CD1c-positive myeloid dendritic cell (primary cell): ENCODE results near the gene SMYD3.
"Not testable (repeated sequence)": the region's sequence is repeated elsewhere in the genome, so short reads cannot be mapped to it uniquely, and the experiment has no call there.

Source experiments
- DNase-seq: peaks from one replicate; pipeline ENCODE4 v3.0.0-alpha.2; 2016; ENCODE audit errors: extremely low spot score

SMYD3 gene

DNA sequence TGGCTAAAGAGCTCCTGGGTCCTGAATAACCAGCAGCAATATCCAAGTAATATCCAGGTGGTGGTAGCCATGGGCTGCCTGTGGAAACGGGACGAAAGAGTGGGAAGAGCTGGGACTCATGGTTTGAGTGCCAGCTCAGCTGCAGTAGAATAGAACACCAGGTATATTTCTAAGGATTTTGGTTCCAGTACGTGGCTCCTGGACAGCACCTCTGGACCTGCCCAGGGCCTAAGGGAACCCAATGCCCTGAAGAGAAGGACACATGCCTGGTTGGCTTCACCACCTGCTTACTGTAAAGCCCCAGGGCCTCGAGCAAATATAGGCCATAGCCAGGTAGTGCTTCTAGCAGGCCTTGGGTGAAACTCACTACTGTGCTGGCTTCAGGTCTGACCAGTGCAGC, 785.6 kb downstream of the SMYD3 start:
- no peak for DNase-seq

DNA sequence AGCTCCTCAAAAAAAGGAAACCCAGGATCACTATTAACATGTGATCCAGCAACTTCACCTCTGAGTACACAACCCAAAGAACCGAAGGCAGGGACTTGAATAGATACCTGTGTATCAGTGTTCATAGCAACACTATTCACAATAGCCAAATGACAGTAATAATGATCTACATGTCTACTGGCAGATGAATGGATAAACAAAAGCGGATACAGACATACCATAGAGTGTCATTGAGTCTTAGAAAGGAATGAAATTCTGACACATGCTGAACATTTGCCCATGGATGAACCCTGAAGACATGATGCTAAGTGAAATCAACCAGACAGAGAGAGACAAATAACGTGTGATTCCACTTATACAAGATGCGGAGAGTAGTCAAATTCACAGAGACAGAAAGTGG, 788.1 kb downstream of the SMYD3 start:
- no peak for DNase-seq

DNA sequence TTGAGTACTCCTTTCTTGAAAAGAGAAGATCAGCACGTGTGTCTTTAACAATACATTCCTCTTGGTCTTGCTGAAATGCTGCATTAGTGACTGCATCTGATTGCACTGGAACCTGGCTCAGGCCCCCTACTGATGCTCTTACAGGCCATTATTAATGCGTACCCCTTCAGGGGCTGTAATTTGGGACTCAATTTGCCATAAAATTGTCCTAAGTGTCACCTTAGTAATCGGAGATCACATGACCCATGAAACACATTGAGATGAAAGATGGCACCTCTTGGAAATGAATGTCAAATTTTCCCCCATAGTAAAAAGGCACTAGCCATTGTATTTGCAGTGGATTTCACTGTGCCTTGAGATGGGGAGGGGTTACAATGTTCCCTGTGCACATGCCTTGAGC, 789.0 kb downstream of the SMYD3 start:
- DNase-seq: no peak

DNA sequence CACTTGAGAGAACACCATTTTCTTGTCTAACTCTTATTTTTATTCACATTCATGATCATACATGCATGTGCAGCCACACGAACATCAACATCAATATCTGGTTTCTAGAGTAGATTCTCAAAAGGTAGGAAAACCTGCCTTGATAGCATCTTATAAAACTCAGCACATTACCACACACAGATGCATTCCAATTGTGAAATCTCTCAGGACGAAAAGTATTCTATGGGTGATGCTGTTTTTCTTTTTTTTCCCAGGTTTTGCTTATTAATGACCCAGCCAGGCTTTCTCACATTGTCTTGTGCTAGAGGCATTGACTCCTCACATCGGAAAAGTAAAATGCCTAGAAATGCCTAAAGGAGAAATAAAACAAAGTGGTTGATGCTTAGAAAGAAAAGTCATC, 789.5 kb downstream of the SMYD3 start:
- no peak for DNase-seq

DNA sequence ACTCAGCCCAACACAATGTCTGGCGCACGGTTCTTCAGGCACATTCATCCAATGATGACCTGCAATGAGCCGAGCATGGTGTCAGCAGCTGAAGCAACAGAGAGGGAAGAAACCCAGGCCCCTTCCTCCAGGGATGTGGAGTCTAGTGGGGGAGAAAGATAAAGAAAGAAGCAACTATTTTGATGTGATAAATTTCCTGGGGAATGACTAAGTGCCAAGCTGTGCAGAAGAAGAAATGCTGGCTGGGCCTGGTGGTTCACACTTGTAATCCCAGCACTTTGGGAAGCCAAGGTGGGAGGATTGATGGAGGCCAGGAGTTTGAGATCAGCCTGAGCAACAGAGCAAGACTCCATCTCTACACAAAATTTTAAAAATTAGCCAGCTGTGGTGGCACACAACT, 790.5 kb downstream of the SMYD3 start:
- no peak for DNase-seq

DNA sequence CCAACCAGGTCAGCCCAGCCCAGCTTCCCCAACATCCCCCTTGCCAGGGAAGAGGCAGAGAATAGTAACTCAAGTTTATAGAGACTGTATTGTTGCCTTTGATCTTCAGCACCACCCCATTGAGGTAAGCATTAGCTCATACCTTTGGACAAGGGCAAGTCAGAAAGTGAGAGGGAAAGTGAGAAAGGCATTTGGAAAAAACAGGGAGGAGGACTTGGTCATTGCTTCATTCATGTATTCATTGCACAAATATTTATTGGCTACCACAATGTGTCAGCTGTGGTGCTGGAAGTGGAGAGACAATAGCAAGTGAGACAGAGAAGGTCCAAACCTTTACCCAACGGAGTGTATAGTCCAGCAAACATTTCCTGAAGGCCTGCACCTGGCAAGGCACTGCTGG, 791.1 kb downstream of the SMYD3 start:
- no peak for DNase-seq

DNA sequence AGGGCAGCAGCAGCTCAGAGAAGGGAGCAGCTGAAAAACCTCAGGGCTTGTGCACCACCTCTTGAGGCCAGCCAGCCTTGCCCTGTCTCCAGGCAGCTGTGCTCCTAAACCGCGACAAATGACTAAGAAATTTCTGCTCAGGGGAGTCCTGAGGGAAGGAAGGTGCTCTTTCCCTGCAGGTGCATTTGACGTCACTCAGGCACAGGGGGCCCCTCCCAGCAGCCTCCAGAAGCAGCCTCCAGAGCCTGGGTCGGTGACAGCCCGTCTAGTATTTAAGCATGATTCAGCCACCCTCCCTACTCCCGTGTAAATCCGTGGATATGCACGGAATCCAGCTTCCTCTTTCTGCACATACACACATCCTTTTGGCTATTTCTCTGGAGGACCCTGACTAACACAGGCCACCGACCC, 791.8 kb downstream of the SMYD3 start:
- no peak for DNase-seq

DNA sequence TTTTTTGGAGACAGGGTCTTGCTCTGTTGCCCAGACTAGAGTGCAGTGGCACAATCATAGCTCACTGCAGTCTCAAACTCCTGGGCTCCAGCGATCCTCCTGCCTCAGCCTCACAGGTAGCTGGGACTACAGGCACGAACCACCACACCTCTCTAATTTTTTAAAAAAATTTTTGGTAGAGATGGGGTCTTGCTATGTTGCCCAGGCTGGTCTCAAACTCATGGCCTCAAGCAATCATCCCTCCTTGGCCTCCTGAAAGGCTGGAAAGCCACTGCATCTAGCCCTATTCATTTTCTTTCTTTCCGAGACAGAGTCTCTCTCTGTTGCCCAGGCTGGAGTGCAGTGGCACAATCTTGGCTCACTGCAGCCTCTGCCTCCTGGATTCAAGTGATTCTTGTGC, 793.1 kb downstream of the SMYD3 start:
- DNase-seq: not testable (repeated sequence)

DNA sequence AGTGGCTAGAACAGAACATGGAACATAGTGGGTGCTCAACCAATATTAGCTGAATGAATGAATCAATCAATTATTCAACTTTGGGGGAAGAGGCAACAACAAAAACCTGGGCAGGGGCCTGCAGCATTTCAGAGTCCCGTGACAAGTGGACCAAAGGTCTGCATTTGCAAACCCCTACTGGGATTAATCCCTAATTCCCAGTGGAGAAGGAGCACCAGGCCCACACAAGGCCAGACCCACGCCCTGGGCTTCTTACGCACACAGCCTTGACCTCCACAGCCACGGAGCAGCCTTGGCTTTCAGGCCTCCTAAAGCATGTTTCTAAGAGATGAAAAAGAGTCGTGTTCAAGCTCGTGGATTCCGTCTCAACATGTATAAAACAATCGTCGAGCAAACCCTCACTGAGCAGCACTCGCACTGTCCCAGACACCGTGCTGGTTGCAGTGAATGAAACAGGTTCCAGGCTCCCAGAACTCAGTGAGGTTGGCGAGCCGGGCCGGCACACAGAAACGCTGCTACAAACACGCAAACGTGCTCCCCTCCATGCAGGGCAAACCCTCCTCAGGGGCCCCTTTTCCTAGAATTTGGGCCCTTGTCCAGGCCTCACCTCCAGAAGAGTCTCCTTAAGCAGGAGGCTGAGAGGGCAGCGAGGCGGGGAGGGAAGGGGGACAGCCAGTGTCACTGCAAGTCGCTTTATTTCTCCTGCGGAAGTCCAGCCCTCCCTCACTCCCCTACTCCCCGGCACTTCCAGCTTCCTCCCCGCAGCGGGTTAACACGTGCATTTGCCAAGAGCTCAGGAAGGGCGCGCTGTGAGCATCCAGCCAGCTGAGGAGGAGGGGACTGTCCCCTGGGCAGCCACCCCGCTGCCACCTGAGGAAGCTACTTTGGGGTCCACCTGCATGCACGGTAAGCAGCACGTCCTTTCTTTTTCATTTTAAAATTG, 795.8 kb downstream of the SMYD3 start:
- DNase-seq: no peak

DNA sequence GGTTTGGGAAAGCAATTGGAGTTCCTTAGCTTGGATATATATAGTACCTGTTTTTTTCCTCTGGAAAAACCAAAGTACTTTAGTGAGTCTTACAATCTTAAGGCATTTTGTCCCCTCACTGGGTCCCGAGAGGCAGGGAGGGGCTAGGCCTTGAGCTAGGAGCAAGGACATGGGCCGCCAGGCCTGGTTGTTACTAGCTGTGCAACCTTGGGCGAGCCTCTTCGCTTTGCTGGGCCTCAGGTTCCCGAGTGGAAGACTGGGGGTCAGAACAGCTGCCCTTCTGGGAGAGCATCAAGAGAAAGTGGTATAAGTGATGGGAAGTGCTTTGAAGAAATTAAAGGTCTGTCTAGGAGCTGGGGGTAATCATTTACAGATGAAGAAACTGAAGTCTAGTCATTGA, 799.1 kb downstream of the SMYD3 start:
- DNase-seq: no peak

DNA sequence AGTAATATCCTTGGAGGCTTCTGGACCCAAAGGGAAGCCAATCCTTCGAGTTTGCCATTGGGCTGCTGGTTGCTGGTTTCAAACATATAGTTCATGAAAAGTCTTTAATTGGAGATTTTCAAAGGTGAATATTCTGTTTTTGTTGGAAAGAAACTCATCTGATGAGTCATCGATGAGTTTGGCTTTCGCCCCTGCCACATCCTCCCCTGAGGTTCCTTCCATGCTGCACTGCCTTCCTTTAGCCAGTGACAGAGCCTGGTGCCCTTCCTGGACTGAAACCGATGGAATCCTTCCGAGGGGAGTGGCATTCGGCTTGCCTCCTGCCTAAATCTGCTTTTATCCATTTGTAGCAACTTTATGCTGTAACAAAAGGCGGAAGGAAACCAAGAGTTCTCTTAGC, 802.3 kb downstream of the SMYD3 start:
- no peak for DNase-seq

DNA sequence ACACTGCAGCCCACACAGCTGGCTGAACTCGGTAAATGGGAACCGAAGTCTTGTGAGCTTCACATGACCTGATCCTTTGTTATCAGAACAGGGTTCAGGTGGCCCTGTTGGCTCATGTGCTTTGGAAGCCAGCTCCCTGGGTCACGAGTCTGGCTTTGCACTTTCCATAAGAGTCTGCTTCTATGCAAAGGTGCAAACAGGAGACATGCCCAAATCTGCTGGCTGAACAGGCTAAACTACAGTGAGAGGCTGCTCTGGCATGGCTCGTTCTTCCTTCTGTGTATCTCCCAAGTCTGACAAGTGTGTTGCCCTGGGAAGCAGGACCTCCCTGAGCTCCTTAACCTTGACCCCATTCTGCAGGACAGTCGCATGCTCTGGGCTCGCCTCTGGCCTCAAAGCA, 802.7 kb downstream of the SMYD3 start:
- DNase-seq: no peak

DNA sequence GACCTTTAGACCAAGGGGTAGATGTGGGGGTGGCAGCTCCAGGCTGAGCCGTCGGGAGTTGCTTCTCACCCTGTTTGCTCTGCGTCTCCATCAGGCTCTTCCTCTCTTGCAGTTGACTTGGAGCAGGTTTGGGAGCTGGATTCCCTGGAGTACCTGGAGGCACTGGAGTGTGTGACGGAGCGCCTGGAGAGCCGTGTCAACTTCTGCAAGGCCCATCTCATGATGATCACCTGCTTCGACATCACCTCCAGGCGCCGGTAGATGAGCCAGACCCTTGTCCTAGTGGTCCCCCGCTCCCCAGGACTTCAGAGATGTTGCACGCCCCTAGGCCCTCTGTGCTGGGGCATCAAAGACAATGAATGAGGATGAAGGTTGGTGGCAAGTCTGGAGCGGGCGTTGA, 804.7 kb downstream of the SMYD3 start:
- DNase-seq: no peak

DNA sequence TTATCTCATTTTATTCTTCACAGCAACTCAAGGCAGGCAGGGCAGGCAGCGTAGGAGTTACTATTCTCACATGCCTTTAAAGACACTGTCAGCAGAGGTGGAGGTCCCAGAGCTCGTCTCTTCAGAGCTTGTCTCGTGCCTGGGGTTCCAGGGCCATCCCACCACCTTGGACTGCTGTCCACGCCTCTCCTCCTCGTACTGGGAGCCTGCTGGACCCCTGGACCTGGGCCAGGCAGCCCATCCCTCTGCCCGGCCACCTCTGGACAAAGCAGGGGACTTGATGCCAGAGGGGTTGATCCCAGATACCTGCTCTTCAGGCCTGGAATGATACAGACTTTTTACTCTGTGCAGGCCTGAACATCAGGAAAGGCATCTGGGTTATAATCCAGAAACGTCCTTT, 805.4 kb downstream of the SMYD3 start:
- no peak for DNase-seq

DNA sequence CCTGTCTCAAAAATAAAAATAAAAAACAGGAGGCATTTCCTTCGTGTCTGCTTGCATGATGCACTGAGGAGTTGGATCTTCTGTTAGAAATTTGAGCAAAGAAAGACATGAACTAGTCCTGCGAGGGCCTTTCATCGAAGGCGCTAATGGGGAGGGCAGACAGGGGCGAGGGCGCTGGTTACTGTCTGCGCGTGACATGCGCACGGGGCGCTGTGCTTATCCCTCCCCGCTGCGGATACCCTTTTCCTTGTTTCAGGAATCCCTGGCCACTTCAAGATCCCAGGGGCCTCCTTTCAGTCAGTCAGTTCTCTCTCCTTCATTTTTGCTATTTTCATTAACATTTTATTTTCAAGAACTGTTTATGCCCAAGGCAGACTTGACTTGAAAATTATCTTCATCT, 806.4 kb downstream of the SMYD3 start:
- no peak for DNase-seq
